GM12801 (cell line): ENCODE measurements around the gene RIT2.

Experiments used
- CTCF ChIP-seq: IDR thresholded peaks from one replicate; pipeline ENCODE4 v1.5.1; 2011; ENCODE audit warnings: control low read depth; ENCODE audit not compliant: insufficient read length; ENCODE audit errors: extremely low read depth

Gene RIT2

GRCh38 chr18:43013486-43013885, 102.0 kb downstream of the RIT2 start:
- no peak for TF ChIP-seq CTCF

GRCh38 chr18:43012951-43013350, 102.5 kb downstream of the RIT2 start:
- no peak for TF ChIP-seq CTCF

- no peak for TF ChIP-seq CTCF
Measured at GRCh38 chr18:43010611-43011010, 104.9 kb downstream of the RIT2 start.

- TF ChIP-seq CTCF = no peak
Measured at GRCh38 chr18:43009674-43010073, 105.8 kb downstream of the RIT2 start.

GRCh38 chr18:43007365-43007764, 108.1 kb downstream of the RIT2 start:
- TF ChIP-seq CTCF = no peak

GRCh38 chr18:43004421-43004820, 111.1 kb downstream of the RIT2 start:
- no peak for TF ChIP-seq CTCF

GRCh38 chr18:43001821-43002220, 113.7 kb downstream of the RIT2 start:
- TF ChIP-seq CTCF = no peak

GRCh38 chr18:42996824-42997223, 118.7 kb downstream of the RIT2 start:
- no peak for TF ChIP-seq CTCF
